Left ventricle myocardium inferior (tissue), 1 donor: ENCODE measurements around the gene ST6GALNAC3. TPM values are rescaled to one million over a fixed set of nuclear protein-coding genes. Genes with fewer than 3 reads are reported as not detected.

Experiments used
- DNase-seq: peaks from one replicate; pipeline ENCODE4 v3.0.0-alpha.2; 2020
- H3K27ac ChIP-seq: fragments of 200-600 bp; replicated peaks from 2 replicates; pipeline ENCODE4 v1.8.0; 2021
- H3K27me3 ChIP-seq: fragments of 200-600 bp; 2 replicates; pipeline ENCODE4 v1.8.0; 2021; ENCODE audit warnings: low read depth
- H3K36me3 ChIP-seq: fragments of 200-600 bp; 2 replicates; pipeline ENCODE4 v1.8.0; 2021
- H3K4me1 ChIP-seq: fragments of 200-600 bp; 2 replicates; pipeline ENCODE4 v1.8.0; 2021
- H3K4me3 ChIP-seq: fragments of 200-600 bp; 2 replicates; pipeline ENCODE4 v1.8.0; 2021; ENCODE audit warnings: mild to moderate bottlenecking, moderate library complexity
- H3K9me3 ChIP-seq: fragments of 200-600 bp; replicated peaks from 2 replicates; pipeline ENCODE4 v1.8.0; 2021
- intact Hi-C: fragments of 100-400 bp; cut with micrococcal nuclease; formaldehyde crosslinking; loops from one replicate; pipeline ENCODE4 v1.11.0; 2022
- total RNA-seq: library from RNA; stranded (reverse); fragmentation: NEBNext Ultra II Directional; extraction: Animal tissue kit (Norgen Biotek cat#: 25700); gene quantifications from one replicate; pipeline ENCODE4 v1.2.1, GENCODE V29; 2021
- TF ChIP-seq, protein P1 (sequence below): fragments of 200-600 bp; IDR thresholded peaks from 2 replicates; pipeline ENCODE4 v1.8.0; 2021; ENCODE audit warnings: antibody characterized with exemption, mild to moderate bottlenecking, borderline replicate concordance
- donor health status: DM: no; HTN: yes; CAD: no; lungs with severe emphysema.

ST6GALNAC3 gene
- total RNA-seq, 1 donor from 2014 or later = 4.5 TPM

DNA sequence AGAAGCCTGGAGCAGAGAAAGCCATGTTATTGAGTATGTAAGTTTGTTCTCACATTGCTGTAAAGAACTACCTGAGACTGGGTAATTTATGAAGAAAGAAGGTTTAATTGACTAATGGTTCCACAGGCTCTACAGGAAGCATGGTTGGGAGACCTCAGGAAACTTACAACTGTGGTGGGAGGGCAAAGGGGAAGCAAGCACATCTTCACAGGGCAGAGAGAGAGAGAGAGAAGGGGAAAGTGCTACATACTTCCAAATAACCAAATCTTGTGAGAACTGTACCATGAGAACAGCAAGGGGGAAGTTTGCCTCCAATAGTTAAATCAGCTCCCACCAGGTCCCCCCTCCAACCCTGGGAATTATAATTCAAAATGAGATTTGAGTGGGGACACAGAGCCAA, 302.7 kb downstream of the ST6GALNAC3 start:
- TF ChIP-seq, protein P1, sequence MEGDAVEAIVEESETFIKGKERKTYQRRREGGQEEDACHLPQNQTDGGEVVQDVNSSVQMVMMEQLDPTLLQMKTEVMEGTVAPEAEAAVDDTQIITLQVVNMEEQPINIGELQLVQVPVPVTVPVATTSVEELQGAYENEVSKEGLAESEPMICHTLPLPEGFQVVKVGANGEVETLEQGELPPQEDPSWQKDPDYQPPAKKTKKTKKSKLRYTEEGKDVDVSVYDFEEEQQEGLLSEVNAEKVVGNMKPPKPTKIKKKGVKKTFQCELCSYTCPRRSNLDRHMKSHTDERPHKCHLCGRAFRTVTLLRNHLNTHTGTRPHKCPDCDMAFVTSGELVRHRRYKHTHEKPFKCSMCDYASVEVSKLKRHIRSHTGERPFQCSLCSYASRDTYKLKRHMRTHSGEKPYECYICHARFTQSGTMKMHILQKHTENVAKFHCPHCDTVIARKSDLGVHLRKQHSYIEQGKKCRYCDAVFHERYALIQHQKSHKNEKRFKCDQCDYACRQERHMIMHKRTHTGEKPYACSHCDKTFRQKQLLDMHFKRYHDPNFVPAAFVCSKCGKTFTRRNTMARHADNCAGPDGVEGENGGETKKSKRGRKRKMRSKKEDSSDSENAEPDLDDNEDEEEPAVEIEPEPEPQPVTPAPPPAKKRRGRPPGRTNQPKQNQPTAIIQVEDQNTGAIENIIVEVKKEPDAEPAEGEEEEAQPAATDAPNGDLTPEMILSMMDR = no peak
- Histone ChIP-seq H3K9me3 (no peaks in the 10 kb centered on the region), H3K4me3 (no peak overlapping the region), H3K4me1 (no peaks in the 10 kb centered on the region), H3K27ac (no peak overlapping the region), H3K36me3 (no peaks in the 10 kb centered on the region), H3K27me3 (no peaks in the 10 kb centered on the region)
- intact Hi-C loops = no loop called here
- no peak for DNase-seq

DNA sequence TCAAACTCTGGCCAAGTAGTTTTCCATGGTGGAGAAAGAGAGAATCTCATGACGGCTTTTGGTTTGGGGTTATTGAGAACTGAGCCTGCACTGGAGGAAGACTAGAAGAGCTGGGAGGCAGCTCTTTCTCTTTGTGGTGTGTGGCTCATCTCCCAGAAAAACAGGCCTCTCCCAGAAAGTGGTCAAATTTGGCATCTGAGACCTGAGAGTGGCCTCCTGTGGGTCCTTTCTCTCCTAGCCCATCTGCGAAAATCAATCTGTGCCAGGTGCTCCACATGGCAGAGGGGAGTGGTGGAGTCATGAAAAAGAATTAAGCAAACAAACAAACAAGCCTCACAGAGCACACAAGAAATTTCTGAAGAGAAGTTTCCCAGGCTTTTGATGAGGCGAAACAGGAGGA, 305.0 kb downstream of the ST6GALNAC3 start:
- no peak for DNase-seq
- H3K4me3 ChIP-seq = no peak overlapping the region
- H3K36me3 ChIP-seq = no peaks in the 10 kb centered on the region
- TF ChIP-seq, protein P1 = no peak
- H3K27me3 ChIP-seq = no peaks in the 10 kb centered on the region
- H3K27ac ChIP-seq = no peak overlapping the region
- H3K9me3 ChIP-seq = peaks cover 4% of the 10 kb centered on the region
- intact Hi-C loops = no loop called here
- H3K4me1 ChIP-seq = no peaks in the 10 kb centered on the region

- no peaks in the 10 kb centered on the region for H3K36me3 ChIP-seq
- intact Hi-C loops = no loop called here
- no peak overlapping the region for H3K27ac ChIP-seq
- no peak overlapping the region for H3K4me3 ChIP-seq
- no peaks in the 10 kb centered on the region for H3K27me3 ChIP-seq
- TF ChIP-seq, protein P1 = no peak
- no peak for DNase-seq
- peaks cover 4% of the 10 kb centered on the region for H3K9me3 ChIP-seq
- H3K4me1 ChIP-seq = no peaks in the 10 kb centered on the region
Observed at GRCh38 chr1:76381450-76382097, 307.0 kb downstream of the ST6GALNAC3 start.

GRCh38 chr1:76388261-76388660, 313.7 kb downstream of the ST6GALNAC3 start:
- intact Hi-C loops = no loop called here
- Histone ChIP-seq H3K27ac (no peak overlapping the region), H3K4me1 (peaks cover 5% of the 10 kb centered on the region), H3K36me3 (no peaks in the 10 kb centered on the region), H3K9me3 (peaks cover 4% of the 10 kb centered on the region), H3K27me3 (no peaks in the 10 kb centered on the region), H3K4me3 (no peak overlapping the region)
- DNase-seq = no peak
- TF ChIP-seq, protein P1 = no peak

DNA sequence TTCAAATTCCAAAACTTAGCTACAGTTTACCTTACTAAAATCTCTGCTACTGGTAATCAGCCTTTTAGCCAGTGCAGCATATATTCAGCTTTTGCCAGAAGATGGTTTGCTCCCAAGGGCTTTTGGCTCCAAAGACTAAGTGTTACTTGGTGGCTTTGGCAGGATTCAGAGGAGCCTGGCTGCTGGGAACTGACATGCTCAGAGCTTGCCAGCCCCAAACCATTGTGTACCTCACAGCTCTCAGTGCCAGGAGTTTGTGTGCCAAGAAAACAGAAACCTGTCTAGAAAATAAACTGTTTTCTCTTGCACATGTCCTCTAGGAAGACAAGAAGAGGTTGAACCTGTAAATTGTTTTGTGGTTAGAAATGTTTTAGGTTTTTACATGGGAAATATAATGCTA, 315.9 kb downstream of the ST6GALNAC3 start:
- no peak overlapping the region for H3K4me3 ChIP-seq
- no peak for DNase-seq
- no peak overlapping the region for H3K27ac ChIP-seq
- intact Hi-C loops = no loop called here
- no peaks in the 10 kb centered on the region for H3K9me3 ChIP-seq
- TF ChIP-seq, protein P1 = no peak
- no peaks in the 10 kb centered on the region for H3K36me3 ChIP-seq
- peaks cover 5% of the 10 kb centered on the region for H3K4me1 ChIP-seq
- H3K27me3 ChIP-seq = no peaks in the 10 kb centered on the region
